CMK (cell line): ENCODE data around the gene KLHL29.

ENCODE experiments used
- DNase-seq: peaks from one replicate; pipeline ENCODE4 v3.0.0-alpha.2; 2010; ENCODE audit warnings: low read depth

Gene KLHL29

GRCh38 chr2:23531280-23531679, 146.3 kb downstream of the KLHL29 start:
- no peak for DNase-seq

DNA sequence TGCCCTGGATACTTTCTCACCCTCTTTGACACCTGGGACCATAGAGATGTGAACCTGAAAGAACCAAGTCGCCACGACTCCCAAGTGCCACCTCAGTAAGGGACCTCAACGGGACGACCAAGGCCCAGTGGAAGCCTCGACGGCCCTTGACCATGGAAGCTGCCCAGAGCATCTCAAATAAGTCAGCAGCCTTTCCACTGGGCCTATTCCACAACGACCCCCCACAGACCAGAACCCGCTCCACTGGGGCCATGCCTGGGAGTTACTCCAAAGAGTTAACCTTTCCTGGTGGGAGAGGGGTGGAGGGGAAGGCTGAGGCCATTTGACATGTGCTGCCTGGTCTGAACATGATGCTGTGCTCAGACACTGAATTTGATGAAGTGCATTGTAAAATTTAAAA, 146.9 kb downstream of the KLHL29 start:
- DNase-seq: no peak

GRCh38 chr2:23532391-23533337, 147.7 kb downstream of the KLHL29 start:
- DNase-seq: no peak

DNA sequence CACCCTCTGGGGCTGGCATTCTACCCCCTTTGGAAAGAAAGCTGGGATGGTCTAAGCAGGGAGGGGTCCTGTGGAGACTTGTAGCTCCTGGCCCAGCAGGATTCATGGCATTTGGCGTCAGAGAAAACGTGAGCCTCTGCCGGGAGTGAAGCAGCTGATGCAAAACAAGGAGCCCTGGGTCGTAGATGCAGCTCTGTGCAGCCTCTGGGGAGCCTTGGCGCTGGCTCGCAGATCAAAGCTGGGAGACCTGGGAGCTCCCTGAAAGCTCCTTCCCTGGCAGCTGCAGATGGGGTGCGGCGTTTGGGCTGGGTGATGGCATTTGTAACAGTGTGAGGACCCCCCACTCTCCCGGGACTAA, 148.3 kb downstream of the KLHL29 start:
- DNase-seq: no peak

DNA sequence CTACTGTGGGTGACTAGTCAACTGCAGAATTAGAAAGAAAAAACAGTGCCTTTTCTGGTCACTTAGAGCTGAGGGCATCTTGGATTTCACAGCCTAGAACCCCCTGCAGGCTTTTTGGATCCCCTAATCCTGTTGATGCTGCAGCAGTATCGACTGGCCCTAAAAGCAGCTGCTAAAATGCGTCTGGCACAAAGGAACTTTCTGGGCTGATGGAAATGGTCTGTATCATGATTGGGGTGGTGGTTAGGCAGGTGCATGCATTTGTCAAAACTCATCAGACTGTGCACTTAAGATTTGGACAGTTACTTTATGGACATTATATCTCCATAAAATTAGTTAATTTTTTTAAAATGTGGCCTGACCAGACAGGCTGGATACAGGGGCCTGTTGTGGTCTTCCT, 149.8 kb downstream of the KLHL29 start:
- no peak for DNase-seq

- no peak for DNase-seq
Measured at GRCh38 chr2:23536326-23536725, 151.3 kb downstream of the KLHL29 start.

GRCh38 chr2:23537991-23538390, 153.0 kb downstream of the KLHL29 start:
- no peak for DNase-seq

DNA sequence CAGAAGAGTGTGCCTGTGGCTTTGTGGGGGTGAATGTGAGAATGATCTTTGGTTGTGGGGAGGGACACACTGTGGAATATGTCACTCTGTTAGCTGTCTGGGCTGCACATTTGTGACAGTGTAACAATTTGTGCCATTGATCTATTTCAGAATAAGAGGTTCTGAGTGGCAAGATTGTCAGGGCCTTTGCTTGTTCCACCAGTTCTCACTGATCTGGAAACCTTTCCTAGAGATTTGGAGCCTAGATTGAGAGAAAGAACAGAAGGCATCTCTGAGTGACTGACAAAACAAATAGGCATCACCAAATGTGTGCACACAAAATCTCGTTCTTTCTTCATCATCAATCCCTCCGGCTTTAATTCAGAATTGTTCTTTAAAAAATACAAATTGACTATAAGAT, 153.6 kb downstream of the KLHL29 start:
- no peak for DNase-seq

DNA sequence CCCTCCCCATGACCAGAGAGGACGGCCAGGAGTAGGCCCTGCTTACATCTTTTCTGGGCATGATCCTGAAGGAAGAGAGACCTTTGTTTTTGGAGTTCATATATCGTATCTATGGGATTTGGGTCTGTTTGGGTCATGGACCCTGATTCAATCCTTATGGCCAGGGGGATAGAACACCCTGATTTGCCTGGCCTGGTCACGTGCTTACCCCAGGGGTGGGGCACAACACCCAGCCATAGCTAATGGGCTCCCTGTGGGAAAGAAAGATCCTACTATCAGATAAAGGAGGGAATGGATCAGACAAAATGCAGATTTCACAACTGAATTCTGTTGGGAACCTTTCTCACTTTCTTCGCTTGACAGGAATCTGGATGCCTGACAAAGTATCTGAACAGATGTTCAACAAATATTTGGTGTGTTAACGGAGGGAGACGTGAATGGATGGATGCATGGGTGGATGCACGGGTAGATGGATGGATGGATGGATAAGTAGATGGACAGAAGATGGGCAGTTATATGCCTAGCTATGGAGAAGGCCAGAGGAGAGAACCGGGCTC, 155.9 kb downstream of the KLHL29 start:
- no peak for DNase-seq

DNA sequence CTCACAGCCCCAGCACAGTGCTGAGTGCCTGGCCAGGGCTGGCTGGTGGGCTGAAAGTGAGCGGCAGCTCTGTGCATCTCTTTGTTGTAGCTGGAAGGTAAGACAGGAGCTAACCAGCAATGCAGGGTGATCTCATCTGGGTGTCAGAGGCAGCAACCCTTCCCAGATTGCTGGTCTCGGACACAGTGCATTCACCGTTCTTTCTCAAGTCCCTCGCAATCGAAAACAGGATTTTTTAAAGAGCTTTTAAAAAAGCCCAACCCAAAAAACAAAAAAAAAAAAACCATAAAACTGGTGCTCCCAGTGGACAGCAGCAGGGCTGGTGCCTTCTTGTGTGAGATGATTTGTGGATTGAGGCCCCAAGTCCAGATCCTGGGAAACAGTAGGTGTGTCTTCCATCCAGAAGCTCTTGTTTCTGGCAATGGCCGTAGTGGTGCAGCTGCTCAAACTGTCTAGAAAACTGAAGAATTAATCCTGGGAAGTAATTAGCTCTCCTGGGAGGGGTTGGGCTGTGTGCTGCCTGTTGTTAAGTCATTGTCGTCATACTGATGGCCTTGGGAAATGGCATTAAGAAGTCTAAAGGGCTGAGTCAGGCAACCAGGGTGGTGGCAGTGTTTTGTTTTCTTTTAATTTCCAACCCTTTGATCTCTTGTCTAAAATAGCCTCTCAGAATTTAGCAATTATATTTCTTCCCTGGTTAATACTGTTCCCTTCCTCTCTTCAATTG, 156.7 kb downstream of the KLHL29 start:
- DNase-seq: no peak

DNA sequence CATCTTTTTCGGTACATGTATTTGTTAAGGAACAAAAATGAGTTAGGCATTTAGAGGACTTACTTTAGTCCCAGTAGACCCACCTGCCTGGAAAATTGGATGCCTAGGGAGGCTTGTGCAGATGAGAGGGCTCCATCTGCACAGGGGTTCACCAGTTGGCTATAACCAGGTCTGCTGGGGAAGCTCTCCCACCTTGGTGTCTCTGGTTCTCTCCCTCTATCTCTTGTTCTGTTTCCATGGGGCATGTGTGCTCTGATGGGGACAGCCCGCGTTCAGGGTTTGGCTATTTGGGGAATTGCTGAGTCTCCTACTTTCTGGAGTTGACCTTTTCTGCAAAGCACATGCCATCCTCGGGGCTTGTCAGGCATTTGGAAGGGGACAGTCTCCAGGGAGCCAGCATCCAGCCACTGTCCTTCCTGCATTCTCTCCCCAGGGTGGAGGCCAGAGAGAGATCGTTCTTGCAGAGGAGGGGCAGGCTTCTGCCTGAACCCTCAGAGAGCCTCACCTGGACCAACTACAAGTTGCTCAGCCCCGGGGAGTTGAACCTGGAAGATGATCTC, 157.3 kb downstream of the KLHL29 start:
- DNase-seq: no peak

GRCh38 chr2:23543302-23543701, 158.3 kb downstream of the KLHL29 start:
- no peak for DNase-seq

GRCh38 chr2:23543728-23544127, 158.7 kb downstream of the KLHL29 start:
- DNase-seq: no peak

DNA sequence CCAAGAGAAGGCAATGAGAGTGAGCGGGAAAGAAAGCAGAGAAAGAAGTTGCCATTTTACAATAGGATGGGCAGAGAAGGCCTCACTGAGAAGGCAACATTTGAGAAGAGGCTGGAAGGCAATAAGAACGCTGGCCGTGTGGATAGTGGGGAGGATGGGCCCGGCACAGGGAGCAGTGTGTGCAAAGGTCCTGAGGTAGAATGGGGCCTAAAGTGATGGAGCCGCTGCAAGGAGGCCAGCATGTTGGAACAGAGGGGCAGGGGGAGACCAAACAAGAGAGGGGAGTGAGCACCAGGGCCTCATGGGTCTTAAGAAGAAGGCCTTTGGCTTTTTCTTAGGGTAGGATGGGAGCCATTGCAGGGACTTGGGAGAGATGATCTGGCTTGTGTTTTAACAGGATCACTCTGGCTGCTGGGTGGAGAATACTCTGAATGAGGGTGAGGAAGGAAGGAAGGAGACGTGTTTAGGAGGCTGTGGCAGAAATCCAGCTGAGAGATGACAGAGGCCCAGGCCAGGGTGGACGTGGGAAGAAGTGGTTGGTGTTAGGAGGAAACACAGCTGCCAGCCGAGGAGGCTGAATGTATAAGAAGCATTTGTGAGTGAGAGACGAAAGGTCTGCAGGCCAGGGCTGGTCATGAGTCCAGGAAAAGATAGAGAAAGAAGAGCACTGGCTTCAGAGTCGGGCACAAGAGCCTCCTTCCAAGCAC, 159.8 kb downstream of the KLHL29 start:
- no peak for DNase-seq

DNA sequence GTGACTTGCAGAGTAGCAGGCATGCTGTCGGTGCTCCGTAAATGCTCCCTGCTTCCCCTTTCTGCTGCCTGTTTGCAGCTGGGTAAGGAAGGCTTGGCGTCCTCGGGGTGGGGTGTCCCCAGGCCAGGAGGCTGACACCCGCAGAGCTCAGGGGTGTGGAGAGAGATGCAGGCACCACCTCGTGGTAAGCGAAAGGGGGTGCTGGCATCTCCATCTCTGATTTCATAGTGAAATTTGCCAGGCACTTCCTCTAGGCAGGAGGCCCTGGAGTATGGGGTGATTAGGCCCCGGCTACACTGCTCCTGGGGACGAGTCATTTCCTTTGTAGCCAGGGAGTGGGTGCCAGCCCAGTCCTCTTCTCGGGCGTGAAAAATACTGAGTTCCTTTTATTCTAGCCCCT, 160.4 kb downstream of the KLHL29 start:
- DNase-seq: no peak

- no peak for DNase-seq
Measured at GRCh38 chr2:23545811-23546210, 160.8 kb downstream of the KLHL29 start.

DNA sequence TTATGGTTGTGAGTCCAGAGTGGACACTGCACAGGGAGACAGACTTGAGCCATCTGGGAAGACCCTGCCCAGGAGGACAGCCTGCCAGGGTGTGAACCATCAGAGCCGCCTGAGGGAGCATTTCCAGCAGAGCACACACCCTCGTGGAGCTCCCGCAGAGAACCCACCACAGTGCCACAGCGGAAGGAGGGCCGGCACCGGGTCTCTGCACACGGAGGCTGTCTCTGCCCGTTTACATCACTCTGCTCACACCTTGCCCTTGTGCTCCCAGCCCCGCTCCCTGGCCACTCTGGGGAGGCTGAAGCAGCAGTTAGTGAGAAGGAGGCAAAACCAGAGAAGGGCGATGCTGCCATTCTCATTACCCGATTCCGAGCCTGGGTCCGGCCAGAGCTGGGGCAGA, 161.9 kb downstream of the KLHL29 start:
- no peak for DNase-seq

GRCh38 chr2:23547725-23548124, 162.7 kb downstream of the KLHL29 start:
- DNase-seq: no peak

DNA sequence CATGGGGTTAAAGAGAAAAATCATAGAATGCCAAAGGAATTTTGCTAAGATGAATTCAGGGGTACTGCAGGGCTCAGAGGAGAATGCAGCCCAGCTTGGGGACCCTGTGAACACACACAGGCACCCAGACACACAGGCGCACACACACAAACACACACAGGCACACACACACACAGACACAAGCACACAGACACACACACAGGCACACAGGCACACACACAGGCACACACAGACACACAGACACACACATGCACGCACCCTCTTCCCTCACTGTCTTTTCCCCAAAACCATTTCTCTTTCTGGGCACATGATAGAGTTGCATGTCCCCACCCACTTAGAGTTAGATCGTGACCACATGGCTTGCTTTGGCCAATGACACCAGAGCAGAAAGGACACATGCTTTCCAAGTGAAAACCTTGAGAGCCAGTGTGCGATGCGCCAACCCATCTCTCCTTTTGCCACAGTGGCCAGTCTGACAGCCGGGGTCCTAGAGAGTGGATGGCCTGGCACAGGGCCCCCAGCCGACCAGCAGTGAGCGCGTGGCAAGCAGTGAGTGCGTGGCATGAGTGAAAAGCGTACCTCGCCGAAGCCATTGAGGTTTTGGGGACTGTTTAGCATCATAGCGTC, 163.3 kb downstream of the KLHL29 start:
- DNase-seq: no peak

DNA sequence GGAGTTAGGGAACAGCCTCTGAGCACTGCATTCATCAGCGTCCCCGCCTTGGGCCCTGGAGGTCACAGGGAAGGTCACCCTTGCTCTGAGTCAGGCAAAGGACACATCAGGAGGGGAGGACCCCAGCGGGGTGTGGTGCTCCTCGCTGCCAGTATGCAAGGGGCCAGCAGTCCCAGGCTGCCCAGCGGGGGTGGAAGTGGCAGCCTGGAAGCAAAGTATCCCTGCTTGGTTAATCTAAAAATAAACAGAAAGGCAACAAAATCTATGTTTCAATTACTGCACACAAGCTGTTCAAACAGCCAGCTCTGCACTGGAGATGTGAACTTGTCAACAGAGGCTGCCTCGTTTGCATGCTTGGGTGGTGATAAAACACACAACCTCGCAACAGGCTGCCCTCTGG, 164.1 kb downstream of the KLHL29 start:
- DNase-seq: no peak

- DNase-seq: no peak
Measured at GRCh38 chr2:23549821-23550530, 165.0 kb downstream of the KLHL29 start.
